Non-pigmented ciliary epithelial cell (primary cell): Measurements from ENCODE around the gene PNPLA2.

Experiments
- DNase-seq: peaks from one replicate; pipeline ENCODE4 v3.0.0-alpha.2; 2010; ENCODE audit warnings: low read depth

The PNPLA2 gene

DNA sequence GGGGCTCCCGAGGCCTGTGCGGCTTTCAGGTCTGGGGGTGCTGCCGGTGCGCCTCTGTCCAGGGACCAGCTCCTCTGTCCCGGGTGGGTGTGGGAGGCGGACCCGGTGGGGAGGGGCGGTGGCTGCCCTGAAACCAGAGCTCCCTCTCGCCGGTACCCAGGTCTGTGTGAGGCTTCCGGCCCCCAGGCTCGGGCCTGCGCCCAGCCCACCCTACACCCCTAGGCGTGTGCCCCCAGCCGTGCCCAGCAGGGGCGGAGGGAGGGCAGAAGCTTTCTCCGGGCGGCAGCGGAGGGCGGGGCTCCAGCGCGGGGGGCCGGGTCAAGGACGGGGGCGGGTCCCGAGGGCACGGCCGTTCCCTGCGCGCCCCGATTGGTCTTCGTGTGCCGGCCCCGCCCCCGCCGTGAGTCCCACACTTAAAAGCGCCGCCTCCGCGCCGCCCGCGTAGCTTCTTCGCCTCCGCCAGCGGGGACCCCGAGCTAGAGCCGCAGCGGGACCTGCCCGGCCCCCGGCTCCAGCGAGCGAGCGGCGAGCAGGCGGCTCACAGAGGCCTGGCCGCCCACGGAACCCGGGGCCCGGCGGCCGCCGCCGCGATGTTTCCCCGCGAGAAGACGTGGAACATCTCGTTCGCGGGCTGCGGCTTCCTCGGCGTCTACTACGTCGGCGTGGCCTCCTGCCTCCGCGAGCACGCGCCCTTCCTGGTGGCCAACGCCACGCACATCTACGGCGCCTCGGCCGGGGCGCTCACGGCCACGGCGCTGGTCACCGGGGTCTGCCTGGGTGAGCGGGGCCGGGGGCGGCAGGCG is 616 bp downstream of the PNPLA2 start:
- no peak for DNase-seq

DNA sequence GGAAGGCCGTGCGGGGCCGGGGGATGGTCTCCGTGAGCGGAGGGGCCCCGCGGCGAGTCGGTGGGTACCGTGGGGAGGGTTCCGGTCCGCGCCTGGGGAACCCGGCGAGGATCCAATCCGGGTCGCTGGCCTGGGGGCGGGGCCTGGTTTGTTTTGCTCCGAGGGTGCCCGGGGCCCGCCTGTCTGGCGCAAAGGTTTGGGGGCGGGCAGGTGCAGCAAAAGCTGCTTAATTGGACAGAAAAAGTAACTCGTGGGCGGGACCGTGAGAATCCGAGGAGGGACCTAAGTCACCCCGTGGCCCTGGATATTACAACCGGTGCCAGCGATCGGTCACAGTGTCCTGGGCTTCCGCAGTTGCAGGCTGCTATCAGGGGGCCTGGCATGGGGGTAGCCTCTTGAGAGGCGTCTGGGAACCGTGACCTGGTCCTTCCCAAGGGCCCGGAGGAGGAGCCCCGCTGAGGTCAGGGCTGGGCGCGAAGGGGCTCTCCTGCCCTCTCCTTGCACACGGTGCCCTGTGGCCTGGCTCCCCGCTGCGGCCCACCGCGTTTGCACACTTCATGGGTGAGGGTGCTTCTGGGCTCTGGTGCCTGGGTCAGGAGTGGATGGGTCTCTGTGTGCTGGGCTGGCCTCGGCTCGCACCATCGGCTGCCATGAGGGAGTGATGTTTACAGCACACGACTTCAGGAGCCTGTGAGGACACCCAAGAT is 1.4 kb downstream of the PNPLA2 start:
- DNase-seq = no peak

DNA sequence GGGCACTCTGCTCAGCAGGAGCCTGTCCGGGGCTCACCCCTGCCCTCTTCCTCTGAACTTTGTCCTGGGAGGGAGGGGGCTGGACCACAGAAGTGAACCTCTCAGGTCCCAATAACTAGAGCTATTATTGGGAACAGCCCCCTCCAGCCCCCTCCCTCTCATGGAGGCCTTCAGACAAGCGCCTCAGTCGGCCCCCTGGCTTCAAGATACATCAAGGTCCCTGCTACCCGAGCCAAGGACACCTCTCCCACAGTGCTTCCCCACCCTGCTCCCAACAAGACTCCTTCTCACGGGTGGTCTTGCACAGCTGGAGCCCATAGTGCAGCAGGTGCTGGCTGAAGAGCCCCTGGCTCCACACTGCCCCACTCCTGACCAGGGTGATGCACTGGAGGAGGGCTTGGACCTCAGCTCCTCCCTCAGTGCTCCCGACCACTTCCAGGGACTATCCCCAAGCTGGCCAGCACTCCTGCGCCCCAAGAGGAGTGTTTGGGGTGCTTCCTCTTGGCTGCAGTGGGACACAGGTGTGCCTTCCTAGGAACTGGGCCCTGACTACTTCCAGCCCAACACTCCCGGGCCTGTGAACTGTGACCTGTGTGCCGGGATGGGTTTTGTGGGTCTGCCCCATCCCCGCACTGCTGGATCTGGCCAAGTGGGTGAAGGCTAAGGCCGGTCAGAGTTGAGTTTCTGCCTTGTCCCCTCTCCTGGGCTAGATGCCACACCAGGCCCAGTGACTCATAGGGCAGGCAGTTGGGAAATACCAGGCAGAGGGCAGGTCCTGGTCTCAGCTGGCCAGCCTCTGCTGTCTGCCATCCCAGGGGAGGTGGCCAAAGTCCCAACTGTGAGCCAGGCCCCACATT is 2.2 kb downstream of the PNPLA2 start:
- no peak for DNase-seq

GRCh38 chr11:821512-822371 is 3.0 kb downstream of the PNPLA2 start:
- DNase-seq = no peak

GRCh38 chr11:823441-824291 is 5.0 kb downstream of the PNPLA2 start:
- no peak for DNase-seq

DNA sequence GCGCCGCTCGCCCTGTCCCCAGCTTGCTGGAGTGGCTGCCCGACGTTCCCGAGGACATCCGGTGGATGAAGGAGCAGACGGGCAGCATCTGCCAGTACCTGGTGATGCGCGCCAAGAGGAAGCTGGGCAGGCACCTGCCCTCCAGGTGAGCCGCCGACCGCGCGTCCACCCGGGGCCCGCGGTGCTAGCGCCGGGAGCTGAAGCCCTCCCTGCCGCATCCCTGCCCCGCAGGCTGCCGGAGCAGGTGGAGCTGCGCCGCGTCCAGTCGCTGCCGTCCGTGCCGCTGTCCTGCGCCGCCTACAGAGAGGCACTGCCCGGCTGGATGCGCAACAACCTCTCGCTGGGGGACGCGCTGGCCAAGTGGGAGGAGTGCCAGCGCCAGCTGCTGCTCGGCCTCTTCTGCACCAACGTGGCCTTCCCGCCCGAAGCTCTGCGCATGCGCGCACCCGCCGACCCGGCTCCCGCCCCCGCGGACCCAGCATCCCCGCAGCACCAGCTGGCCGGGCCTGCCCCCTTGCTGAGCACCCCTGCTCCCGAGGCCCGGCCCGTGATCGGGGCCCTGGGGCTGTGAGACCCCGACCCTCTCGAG is 5.7 kb downstream of the PNPLA2 start:
- no peak for DNase-seq

- DNase-seq = no peak
These were observed 6.2 kb downstream of the PNPLA2 start for GRCh38 chr11:824942-825341.

DNA sequence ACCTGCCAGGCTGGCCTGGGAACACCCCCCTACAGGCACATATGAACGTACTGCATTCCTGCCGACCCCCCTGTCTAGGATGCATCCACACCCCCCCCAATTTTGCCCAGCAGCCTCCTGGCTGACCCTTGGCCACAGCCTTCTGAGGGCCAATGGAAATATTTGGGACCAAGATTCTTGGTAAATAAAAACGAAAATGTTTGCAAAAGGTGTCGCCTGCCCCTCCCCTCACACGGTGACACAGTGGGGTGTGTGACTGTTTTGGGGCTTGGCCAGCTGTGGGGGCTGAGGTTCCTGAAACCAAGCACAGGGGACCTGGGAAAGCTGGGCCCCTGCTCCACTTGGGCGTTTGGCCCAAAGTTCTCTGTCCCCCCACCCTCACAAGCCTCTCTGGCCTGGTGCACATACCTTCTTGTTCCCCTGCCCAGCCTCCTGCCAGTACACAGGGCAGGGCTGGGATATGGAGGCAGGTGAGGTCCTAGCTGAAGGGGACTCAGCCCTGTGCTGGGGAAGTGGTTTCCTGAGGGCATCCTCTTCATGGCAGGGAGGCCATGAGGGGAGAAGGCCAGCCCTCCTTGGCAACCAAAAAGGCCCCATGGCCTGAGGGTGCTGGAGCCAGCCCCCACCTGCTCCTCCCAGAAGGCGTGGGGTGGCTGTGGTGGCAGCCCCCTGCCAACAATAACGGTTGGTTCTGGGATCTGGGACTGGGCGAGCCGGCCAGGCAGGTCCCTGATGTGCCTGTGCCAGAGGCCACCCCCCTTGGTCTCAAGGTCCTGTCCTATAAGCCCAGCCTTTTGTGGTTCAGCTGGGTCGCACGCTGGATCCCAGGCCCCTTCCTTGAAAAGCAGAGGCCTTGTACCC is 6.9 kb downstream of the PNPLA2 start:
- DNase-seq = no peak

DNA sequence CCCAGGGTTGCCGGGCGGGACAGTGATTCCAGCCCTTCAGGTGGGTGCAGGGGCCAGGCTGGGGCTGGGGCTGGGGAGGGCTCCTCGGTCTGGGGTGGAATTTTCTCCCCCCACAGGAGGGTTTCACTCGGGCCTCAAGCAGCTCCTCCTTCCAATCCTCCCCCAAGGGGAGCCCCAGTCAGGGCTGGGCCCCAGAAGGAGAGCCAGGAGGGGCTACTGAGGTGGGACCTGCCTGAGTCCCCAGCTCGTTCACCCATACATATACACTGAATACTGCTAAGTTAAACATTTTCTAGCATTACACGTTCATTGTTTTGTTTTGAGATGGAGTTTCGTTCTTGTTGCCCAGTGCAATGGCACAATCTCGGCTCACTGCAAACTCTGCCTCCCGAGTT is 7.5 kb downstream of the PNPLA2 start:
- no peak for DNase-seq

DNA sequence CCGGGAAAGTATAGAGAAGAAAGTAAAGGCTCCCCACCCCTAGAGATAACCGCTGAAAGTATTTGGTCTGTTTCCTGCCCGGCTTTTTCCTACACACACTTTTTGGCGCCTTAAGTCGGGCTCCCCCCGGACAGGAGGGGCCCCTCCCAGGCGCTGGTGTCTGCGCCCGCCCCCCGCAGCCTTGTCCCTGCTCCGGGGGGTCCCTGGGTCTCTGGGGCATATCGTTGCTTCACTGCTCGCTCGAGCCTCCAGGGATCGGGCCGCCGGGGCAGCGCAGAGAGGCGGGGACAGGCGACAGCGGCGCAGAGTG is 8.1 kb downstream of the PNPLA2 start:
- no peak for DNase-seq

DNA sequence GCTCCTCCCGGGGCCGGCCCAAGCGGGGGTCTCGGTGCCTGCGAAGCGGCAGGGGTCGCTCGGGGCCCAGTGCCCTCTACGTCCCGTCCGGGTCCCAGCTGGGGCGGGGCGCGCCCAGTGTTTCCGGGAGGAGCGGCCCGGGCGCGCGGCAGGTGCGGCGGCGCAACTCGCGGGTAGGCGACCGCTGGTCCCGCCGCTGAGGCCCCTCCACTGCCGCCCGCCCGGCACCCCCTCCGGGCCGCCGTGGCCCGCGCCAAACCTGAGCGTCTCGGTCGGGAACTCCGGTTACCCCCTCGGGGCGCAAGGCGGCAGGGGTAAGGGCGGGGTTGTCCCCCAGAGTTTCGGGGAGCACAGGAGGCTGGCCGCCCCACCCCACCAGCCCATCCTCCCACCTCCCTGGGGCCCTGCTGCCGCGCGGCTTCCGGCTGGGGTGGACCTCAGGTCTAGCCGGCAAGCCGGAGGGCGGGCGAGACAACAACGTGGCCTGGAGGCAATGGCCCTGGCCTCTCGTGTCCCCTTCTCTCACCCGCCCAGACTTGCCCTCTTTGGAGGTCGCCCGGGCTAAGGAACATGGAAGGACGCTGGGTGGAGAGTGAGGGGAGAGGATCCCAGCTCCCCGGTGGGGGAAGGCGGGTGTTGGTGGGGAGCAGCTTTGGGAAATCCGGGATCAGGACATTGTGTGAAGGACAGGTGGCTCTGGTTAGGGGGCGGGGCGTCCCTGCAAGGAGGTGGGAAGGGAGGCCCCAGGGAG is 8.6 kb downstream of the PNPLA2 start:
- no peak for DNase-seq

GRCh38 chr11:827897-828192 is 9.1 kb downstream of the PNPLA2 start, which contains the start of gene CRACR2B:
CRACR2B (plus strand) TSS chr11:827919; CDS start chr11:828608, 689 bp downstream.
- DNase-seq = no peak

- DNase-seq = no peak
These were observed 9.9 kb downstream of the PNPLA2 start for GRCh38 chr11:828506-829175.

DNA sequence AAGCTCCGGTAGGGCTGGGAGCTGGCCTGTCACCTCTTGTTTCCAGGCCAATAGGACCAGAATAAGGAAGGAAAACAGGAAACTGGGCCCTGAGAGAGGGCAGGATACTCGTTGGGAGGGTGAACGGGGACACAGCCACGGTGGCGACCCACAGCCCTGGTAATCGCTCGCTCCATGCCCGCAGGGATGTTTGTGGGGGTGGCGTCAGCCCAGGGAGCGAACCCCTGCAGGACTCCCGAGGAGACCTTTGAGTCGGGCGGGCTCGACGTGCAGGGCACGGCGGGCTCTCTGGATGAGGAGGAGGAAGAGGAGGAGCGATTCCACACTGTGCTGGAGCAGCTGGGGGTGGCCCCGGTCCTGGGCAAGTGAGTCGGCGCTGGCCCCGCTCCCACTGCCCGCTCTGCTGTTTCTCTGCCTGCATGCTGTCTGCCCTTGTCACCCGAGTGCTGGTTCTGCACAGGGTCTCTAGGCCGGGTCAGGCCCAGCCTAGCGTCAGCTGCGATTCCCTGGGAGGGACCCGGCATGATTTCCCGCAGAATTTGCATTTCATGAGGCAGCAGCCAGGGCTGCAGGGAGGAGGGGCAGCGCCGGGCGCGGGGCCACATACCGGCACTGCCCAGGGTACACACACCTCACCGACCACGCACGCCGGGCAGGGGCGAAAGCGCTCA is 10.6 kb downstream of the PNPLA2 start:
- no peak for DNase-seq

GRCh38 chr11:829847-830294 is 11.2 kb downstream of the PNPLA2 start:
- no peak for DNase-seq

GRCh38 chr11:830295-831117 is 11.8 kb downstream of the PNPLA2 start:
- DNase-seq = no peak
